ENCODE measurements around the gene NPR3. TPM values are rescaled to one million over a fixed set of nuclear protein-coding genes. Genes with fewer than 3 reads are reported as not detected.

Gene NPR3
- total RNA-seq, 1 experiment from 2014 or later = 0.11 TPM

DNA sequence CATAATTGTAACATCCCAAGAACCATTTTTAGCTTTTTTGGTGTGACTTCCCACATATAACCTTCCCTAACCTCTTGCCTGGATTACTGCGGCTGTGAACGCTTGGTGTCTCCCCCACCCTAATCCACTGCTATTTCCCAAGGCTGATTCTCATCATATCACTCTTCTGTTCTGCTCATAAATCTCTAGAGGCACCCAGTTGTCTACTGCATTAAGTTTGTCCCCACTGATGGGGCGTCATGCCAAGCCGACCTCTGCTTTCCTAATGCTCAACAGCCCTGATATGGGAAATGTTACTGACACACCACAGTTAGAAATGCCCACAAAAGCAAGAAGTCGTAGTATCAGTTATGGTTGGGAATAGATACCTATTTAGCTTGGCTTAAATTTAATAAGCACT lies 24.4 kb downstream of the NPR3 start:
- no TSS peak for BruUV-seq (replicated peaks)
- no peak overlapping the region for H3K27ac Mint-ChIP-seq (ENCODE audit: unreplicated experiment)
- H3K9me3 Mint-ChIP-seq (ENCODE audit: unreplicated experiment) = no peaks in the 10 kb centered on the region

DNA sequence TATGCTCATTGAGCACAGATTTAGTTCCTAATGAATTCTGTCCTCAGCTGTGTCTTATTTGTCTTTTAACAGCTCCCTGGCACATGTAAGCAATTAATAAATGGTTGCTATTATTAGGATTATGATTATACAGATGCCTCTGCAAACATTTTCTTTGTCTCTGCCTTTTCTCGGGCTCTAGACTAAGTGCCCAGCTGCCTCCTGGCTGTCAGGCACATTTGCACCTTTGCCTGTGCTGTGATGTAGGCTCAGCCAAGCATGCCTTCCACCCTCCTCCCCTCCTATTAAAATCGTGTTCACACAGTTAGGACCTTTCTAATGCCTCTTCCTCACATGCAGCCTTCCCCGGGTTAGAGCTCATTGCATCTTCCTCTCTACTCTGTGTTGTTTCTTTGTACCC lies 25.7 kb downstream of the NPR3 start:
- no peak overlapping the region for H3K27ac Mint-ChIP-seq (ENCODE audit: unreplicated experiment)
- Histone ChIP-seq H3K36me3 (ENCODE audit: control insufficient read depth, insufficient read depth, low read length) (no peaks in the 10 kb centered on the region), H3K9me3 (no peaks in the 10 kb centered on the region), H3K4me3 (ENCODE audit: low read depth, low read length) (no peak overlapping the region), H3K27me3 (replicated peaks; ENCODE audit: control insufficient read depth, insufficient read depth, low read length) (no peaks in the 10 kb centered on the region), H3K4me1 (no peaks in the 10 kb centered on the region)
- no peaks in the 10 kb centered on the region for H3K9me3 Mint-ChIP-seq (ENCODE audit: unreplicated experiment)
- intact Hi-C loops (cut with micrococcal nuclease; ENCODE audit: unreplicated experiment) = no loop called here
- TF ChIP-seq, protein P1, sequence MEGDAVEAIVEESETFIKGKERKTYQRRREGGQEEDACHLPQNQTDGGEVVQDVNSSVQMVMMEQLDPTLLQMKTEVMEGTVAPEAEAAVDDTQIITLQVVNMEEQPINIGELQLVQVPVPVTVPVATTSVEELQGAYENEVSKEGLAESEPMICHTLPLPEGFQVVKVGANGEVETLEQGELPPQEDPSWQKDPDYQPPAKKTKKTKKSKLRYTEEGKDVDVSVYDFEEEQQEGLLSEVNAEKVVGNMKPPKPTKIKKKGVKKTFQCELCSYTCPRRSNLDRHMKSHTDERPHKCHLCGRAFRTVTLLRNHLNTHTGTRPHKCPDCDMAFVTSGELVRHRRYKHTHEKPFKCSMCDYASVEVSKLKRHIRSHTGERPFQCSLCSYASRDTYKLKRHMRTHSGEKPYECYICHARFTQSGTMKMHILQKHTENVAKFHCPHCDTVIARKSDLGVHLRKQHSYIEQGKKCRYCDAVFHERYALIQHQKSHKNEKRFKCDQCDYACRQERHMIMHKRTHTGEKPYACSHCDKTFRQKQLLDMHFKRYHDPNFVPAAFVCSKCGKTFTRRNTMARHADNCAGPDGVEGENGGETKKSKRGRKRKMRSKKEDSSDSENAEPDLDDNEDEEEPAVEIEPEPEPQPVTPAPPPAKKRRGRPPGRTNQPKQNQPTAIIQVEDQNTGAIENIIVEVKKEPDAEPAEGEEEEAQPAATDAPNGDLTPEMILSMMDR (IDR thresholded peaks at IDR 0.05; ENCODE audit: insufficient read depth in 1 of 2, low read depth in 1 of 2, low read length in 1 of 2, severe bottlenecking in 1 of 2, unreplicated experiment in 1 of 2) = no peak
- CTCF ChIA-PET = interaction anchor here (0.6 kb wide), 1 partner anchor 542 kb away, joined by 5 read pairs; no protein-coding TSS in a partner anchor
- no TSS peak for BruUV-seq (replicated peaks)
- peaks cover 17% of the 10 kb centered on the region for H3K27me3 Mint-ChIP-seq (ENCODE audit: insufficient read depth, unreplicated experiment)
- POLR2A ChIA-PET = no interaction called here
- no peaks in the 10 kb centered on the region for H3K36me3 Mint-ChIP-seq (ENCODE audit: insufficient read depth, unreplicated experiment)
- H3K4me1 Mint-ChIP-seq (ENCODE audit: low read depth, unreplicated experiment) = no peaks in the 10 kb centered on the region
- H3K4me3 Mint-ChIP-seq (ENCODE audit: unreplicated experiment) = no peak overlapping the region
- DNase-seq = no peak

More for the DNA sequence above, 24.4 kb downstream of the NPR3 start:
- Histone ChIP-seq H3K4me3 (ENCODE audit: low read depth, low read length) (no peak overlapping the region), H3K4me1 (no peaks in the 10 kb centered on the region), H3K36me3 (ENCODE audit: control insufficient read depth, insufficient read depth, low read length) (no peaks in the 10 kb centered on the region), H3K27me3 (replicated peaks; ENCODE audit: control insufficient read depth, insufficient read depth, low read length) (no peaks in the 10 kb centered on the region), H3K9me3 (no peaks in the 10 kb centered on the region)
- peaks cover 17% of the 10 kb centered on the region for H3K27me3 Mint-ChIP-seq (ENCODE audit: insufficient read depth, unreplicated experiment)
- no peaks in the 10 kb centered on the region for H3K4me1 Mint-ChIP-seq (ENCODE audit: low read depth, unreplicated experiment)
- TF ChIP-seq, protein P1 (IDR thresholded peaks at IDR 0.05; ENCODE audit: insufficient read depth in 1 of 2, low read depth in 1 of 2, low read length in 1 of 2, severe bottlenecking in 1 of 2, unreplicated experiment in 1 of 2) = no peak
- DNase-seq = no peak
- intact Hi-C loops (cut with micrococcal nuclease; ENCODE audit: unreplicated experiment) = no loop called here
- no peaks in the 10 kb centered on the region for H3K36me3 Mint-ChIP-seq (ENCODE audit: insufficient read depth, unreplicated experiment)
- H3K4me3 Mint-ChIP-seq (ENCODE audit: unreplicated experiment) = no peak overlapping the region
- ChIA-PET CTCF (no interaction called here), POLR2A (no interaction called here)

DNA sequence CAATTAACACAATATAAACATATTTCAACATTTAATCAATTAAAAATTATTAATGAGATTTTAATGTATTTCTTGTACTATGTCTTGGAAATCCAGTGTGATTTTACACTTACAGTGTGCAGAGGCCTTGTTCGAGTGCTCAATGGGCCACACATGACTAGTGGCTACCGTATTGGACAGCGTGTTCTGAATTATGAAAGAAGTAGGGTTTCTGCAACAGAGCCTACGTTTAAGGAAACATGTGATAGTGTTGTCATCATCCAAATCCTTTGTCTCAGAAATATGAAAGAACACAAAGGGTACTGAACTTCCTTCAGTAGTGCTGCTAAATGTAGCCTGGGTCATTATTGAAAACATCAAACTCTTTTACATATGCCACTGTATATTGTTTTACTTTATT lies 29.5 kb downstream of the NPR3 start:
- H3K36me3 ChIP-seq (ENCODE audit: control insufficient read depth, insufficient read depth, low read length) = no peaks in the 10 kb centered on the region
- H3K9me3 ChIP-seq = no peaks in the 10 kb centered on the region
- Mint-ChIP-seq H3K9me3 (ENCODE audit: unreplicated experiment) (no peaks in the 10 kb centered on the region), H3K4me1 (ENCODE audit: low read depth, unreplicated experiment) (no peaks in the 10 kb centered on the region), H3K27ac (ENCODE audit: unreplicated experiment) (no peak overlapping the region), H3K4me3 (ENCODE audit: unreplicated experiment) (no peak overlapping the region), H3K36me3 (ENCODE audit: insufficient read depth, unreplicated experiment) (no peaks in the 10 kb centered on the region), H3K27me3 (ENCODE audit: insufficient read depth, unreplicated experiment) (peaks cover 15% of the 10 kb centered on the region)
- no peaks in the 10 kb centered on the region for H3K4me1 ChIP-seq
- ChIA-PET CTCF (no interaction called here), POLR2A (no interaction called here)
- TF ChIP-seq, protein P1 (IDR thresholded peaks at IDR 0.05; ENCODE audit: insufficient read depth in 1 of 2, low read depth in 1 of 2, low read length in 1 of 2, severe bottlenecking in 1 of 2, unreplicated experiment in 1 of 2) = no peak
- H3K4me3 ChIP-seq (ENCODE audit: low read depth, low read length) = no peak overlapping the region
- DNase-seq = no peak
- intact Hi-C loops (cut with micrococcal nuclease; ENCODE audit: unreplicated experiment) = no loop called here
- no peaks in the 10 kb centered on the region for H3K27me3 ChIP-seq (replicated peaks; ENCODE audit: control insufficient read depth, insufficient read depth, low read length)
- no TSS peak for BruUV-seq (replicated peaks)

Measured in Caco-2 (cell line).